GM18511 (cell line): ENCODE results near the gene FSCN2.

ENCODE experiments used
- ATAC-seq: cut with Tn5 transposase; IDR thresholded peaks from one replicate; pipeline ENCODE4 v1.9.1; 2021; ENCODE audit warnings: mild to moderate bottlenecking, moderate library complexity; ENCODE audit not compliant: unreplicated experiment

Gene FSCN2

GRCh38 chr17:81489998-81490992 lies 37.9 kb upstream of the FSCN2 start:
- no peak for ATAC-seq

GRCh38 chr17:81491181-81491581 lies 37.0 kb upstream of the FSCN2 start:
- no peak for ATAC-seq

- no peak for ATAC-seq
Observed at GRCh38 chr17:81491761-81492160, 36.4 kb upstream of the FSCN2 start.

- no peak for ATAC-seq
Observed at GRCh38 chr17:81492202-81492601, 36.0 kb upstream of the FSCN2 start.

GRCh38 chr17:81492706-81493105 lies 35.5 kb upstream of the FSCN2 start:
- ATAC-seq = no peak

GRCh38 chr17:81493198-81494038 lies 34.8 kb upstream of the FSCN2 start:
- ATAC-seq = no peak

- ATAC-seq = no peak
Observed at GRCh38 chr17:81494626-81495377, 33.4 kb upstream of the FSCN2 start.

- ATAC-seq = no peak
Observed at GRCh38 chr17:81498953-81499600, 29.1 kb upstream of the FSCN2 start.

- ATAC-seq = no peak
Observed at GRCh38 chr17:81499601-81499970, 28.6 kb upstream of the FSCN2 start.

- no peak for ATAC-seq
Observed at GRCh38 chr17:81500047-81500446, 28.1 kb upstream of the FSCN2 start.

- ATAC-seq = no peak
Observed at GRCh38 chr17:81502471-81503017, 25.6 kb upstream of the FSCN2 start.

- ATAC-seq = no peak
Observed at GRCh38 chr17:81503619-81504018, 24.6 kb upstream of the FSCN2 start.

GRCh38 chr17:81508639-81509206 lies 19.5 kb upstream of the FSCN2 start:
- no peak for ATAC-seq

- ATAC-seq = no peak
Observed at GRCh38 chr17:81509207-81509971, 18.8 kb upstream of the FSCN2 start.

- no peak for ATAC-seq
Observed at GRCh38 chr17:81509972-81510784, 18.0 kb upstream of the FSCN2 start.

- ATAC-seq = no peak
Observed at GRCh38 chr17:81510785-81511553, 17.2 kb upstream of the FSCN2 start.

GRCh38 chr17:81511554-81511803 lies 16.7 kb upstream of the FSCN2 start:
- no peak for ATAC-seq
